HG03378 (cell line): ENCODE data around the gene CSAG3.

Source experiments
- ATAC-seq: cut with Tn5 transposase; IDR thresholded peaks from one replicate; pipeline ENCODE4 v1.9.1; 2021; ENCODE audit warnings: mild to moderate bottlenecking, moderate library complexity; ENCODE audit not compliant: unreplicated experiment

CSAG3 gene

DNA sequence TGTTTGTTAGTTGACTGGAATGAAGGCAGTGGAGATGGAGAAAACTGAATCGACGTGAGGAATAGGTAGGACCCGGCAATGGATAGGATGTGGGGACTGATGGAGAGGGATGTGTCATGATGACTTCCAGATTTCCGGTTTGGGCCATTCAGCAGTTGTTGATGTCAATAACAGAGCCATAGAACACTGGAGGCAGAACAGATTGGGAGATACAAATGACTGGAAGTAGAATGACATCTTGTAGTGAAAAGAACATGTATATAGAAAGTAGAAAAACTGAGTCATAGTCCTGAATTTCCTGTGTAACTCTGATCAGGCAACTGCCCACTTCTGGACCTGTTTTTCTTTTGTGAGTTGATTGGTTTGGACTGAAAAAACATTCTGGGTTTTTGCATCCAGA, 47.0 kb downstream of the CSAG3 start:
- no peak for ATAC-seq
